ENCODE measurements around the gene RNF32.
"Not testable (repeated sequence)": the region's sequence is repeated elsewhere in the genome, so short reads cannot be mapped to it uniquely, and the experiment has no call there.

GRCh38 chr7:156697283-156697682 lies 56.7 kb downstream of the RNF32 start:
- TF ChIP-seq CTCF (optimal IDR thresholded peaks at IDR 0.05 in 1 of 3, IDR thresholded peaks at IDR 0.05 in 1 of 3, conservative IDR thresholded peaks at IDR 0.05 in 1 of 3; ENCODE audit: extremely low read depth in 1 of 3, insufficient read depth in 2 of 3, low read length in 3 of 3); EZH2 (IDR thresholded peaks at IDR 0.05; ENCODE audit: low read length): not testable (repeated sequence)
